Measurements from ENCODE around the gene CDK14. TPM values are rescaled to one million over a fixed set of nuclear protein-coding genes. Genes with fewer than 3 reads are reported as not detected.

The CDK14 gene
- polyA plus RNA-seq, 1 donor from 2014 or later = 25.1 TPM

DNA sequence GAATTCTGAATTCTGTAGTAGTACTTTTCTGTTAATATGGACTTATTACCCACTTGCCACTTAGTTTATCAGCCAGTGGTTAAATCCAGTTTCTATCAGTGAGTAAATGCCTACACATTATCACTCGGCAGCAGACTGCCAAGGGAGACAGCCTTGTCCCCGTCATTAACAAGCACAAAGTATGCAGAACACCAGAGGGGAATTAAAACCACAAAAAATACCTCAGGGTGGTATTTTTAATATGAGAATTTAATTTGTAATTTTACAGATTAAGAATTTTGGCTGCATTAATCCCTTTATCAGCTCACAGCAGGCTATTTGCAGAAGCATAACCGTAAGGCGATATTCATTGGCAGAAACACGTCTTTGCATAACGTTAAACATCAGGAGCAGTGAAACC is 518.1 kb downstream of the CDK14 start:
- Histone ChIP-seq H3K36me3 (ENCODE audit: insufficient read depth, low read length) (no peaks in the 10 kb centered on the region), H3K4me3 (ENCODE audit: low read length) (no peak overlapping the region), H3K27ac (ENCODE audit: low read length) (no peak overlapping the region), H3K79me2 (replicated peaks; ENCODE audit: insufficient read depth, low read length) (no peaks in the 10 kb centered on the region), H3K9me2 (ENCODE audit: insufficient read depth, low read length) (no peaks in the 10 kb centered on the region), H2AFZ (ENCODE audit: low read depth, low read length) (no peak overlapping the region), H3K9me3 (ENCODE audit: low read length) (no peaks in the 10 kb centered on the region), H4K20me1 (ENCODE audit: insufficient read depth) (no peaks in the 10 kb centered on the region), H3F3A (ENCODE audit: insufficient read depth, low read length, poor library complexity, severe bottlenecking) (no peaks in the 10 kb centered on the region), H3K9ac (ENCODE audit: low read length) (no peak overlapping the region), H3K27me3 (ENCODE audit: insufficient read depth, low read depth, low read length) (no peaks in the 10 kb centered on the region), H3K4me2 (ENCODE audit: low read length) (no peak overlapping the region)
- no peak for TF ChIP-seq RAD21 (conservative IDR thresholded peaks at IDR 0.05)
- TF ChIP-seq EP300 (conservative IDR thresholded peaks at IDR 0.05; ENCODE audit: poor library complexity, severe bottlenecking) = no peak
- TF ChIP-seq, protein P1, sequence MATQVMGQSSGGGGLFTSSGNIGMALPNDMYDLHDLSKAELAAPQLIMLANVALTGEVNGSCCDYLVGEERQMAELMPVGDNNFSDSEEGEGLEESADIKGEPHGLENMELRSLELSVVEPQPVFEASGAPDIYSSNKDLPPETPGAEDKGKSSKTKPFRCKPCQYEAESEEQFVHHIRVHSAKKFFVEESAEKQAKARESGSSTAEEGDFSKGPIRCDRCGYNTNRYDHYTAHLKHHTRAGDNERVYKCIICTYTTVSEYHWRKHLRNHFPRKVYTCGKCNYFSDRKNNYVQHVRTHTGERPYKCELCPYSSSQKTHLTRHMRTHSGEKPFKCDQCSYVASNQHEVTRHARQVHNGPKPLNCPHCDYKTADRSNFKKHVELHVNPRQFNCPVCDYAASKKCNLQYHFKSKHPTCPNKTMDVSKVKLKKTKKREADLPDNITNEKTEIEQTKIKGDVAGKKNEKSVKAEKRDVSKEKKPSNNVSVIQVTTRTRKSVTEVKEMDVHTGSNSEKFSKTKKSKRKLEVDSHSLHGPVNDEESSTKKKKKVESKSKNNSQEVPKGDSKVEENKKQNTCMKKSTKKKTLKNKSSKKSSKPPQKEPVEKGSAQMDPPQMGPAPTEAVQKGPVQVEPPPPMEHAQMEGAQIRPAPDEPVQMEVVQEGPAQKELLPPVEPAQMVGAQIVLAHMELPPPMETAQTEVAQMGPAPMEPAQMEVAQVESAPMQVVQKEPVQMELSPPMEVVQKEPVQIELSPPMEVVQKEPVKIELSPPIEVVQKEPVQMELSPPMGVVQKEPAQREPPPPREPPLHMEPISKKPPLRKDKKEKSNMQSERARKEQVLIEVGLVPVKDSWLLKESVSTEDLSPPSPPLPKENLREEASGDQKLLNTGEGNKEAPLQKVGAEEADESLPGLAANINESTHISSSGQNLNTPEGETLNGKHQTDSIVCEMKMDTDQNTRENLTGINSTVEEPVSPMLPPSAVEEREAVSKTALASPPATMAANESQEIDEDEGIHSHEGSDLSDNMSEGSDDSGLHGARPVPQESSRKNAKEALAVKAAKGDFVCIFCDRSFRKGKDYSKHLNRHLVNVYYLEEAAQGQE (IDR thresholded peaks at IDR 0.05; ENCODE audit: borderline replicate concordance) = no peak
- TF ChIP-seq POLR2AphosphoS5 (IDR thresholded peaks at IDR 0.05) = no peak
- no peak for TF ChIP-seq CTCF (IDR thresholded peaks at IDR 0.05; ENCODE audit: poor library complexity, severe bottlenecking)
- TF ChIP-seq SMC3 (conservative IDR thresholded peaks at IDR 0.05; ENCODE audit: poor library complexity) = no peak
- no peak for TF ChIP-seq MXI1 (conservative IDR thresholded peaks at IDR 0.05; ENCODE audit: poor library complexity, severe bottlenecking)
- TF ChIP-seq TAF1 (IDR thresholded peaks at IDR 0.05; ENCODE audit: low read depth) = no peak
- no peak for TF ChIP-seq EZH2 (IDR thresholded peaks at IDR 0.05; ENCODE audit: borderline replicate concordance, insufficient read depth, low read length, poor library complexity, severe bottlenecking)

DNA sequence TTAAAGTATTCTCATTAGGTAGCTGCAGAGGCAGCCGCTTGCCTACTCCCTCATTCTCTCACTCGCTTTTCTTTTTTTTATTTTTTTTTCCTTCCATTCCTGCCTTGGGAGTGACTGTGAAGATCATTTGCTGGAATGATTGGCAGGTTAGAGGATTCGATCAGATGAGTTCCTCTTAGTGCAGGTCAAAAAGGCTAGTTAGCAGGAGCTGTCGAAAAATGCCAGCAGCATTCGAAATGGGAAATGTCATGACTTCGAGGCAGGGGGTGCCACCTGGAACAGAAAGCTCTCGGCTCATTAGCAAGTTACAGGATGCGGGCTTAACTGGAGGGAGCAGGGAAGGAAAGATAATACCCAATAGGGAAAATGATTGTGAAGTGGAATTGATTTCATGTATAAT is 530.6 kb downstream of the CDK14 start:
- no peaks in the 10 kb centered on the region for H3K79me2 ChIP-seq (replicated peaks; ENCODE audit: insufficient read depth, low read length)
- TF ChIP-seq EP300 (conservative IDR thresholded peaks at IDR 0.05; ENCODE audit: poor library complexity, severe bottlenecking) (peak; percentile 67), RAD21 (conservative IDR thresholded peaks at IDR 0.05) (no peak), EZH2 (IDR thresholded peaks at IDR 0.05; ENCODE audit: borderline replicate concordance, insufficient read depth, low read length, poor library complexity, severe bottlenecking) (no peak), TAF1 (IDR thresholded peaks at IDR 0.05; ENCODE audit: low read depth) (no peak), CTCF (IDR thresholded peaks at IDR 0.05; ENCODE audit: poor library complexity, severe bottlenecking) (peak; percentile 20), POLR2AphosphoS5 (IDR thresholded peaks at IDR 0.05) (peak; percentile 53), SMC3 (conservative IDR thresholded peaks at IDR 0.05; ENCODE audit: poor library complexity) (no peak), MXI1 (conservative IDR thresholded peaks at IDR 0.05; ENCODE audit: poor library complexity, severe bottlenecking) (no peak)
- TF ChIP-seq, protein P1 (IDR thresholded peaks at IDR 0.05; ENCODE audit: borderline replicate concordance) = peak; percentile 83
- H3K4me3 ChIP-seq (ENCODE audit: low read length) = peak overlapping the region; percentile 58
- H4K20me1 ChIP-seq (ENCODE audit: insufficient read depth) = no peaks in the 10 kb centered on the region
- H2AFZ ChIP-seq (ENCODE audit: low read depth, low read length) = no peak overlapping the region
- peak overlapping the region; percentile 50 for H3K4me2 ChIP-seq (ENCODE audit: low read length)
- H3K9me2 ChIP-seq (ENCODE audit: insufficient read depth, low read length) = no peaks in the 10 kb centered on the region
- H3K27ac ChIP-seq (ENCODE audit: low read length) = peak overlapping the region; percentile 48
- H3K36me3 ChIP-seq (ENCODE audit: insufficient read depth, low read length) = no peaks in the 10 kb centered on the region
- H3K9me3 ChIP-seq (ENCODE audit: low read length) = no peaks in the 10 kb centered on the region
- peak overlapping the region; percentile 26 for H3K9ac ChIP-seq (ENCODE audit: low read length)
- H3F3A ChIP-seq (ENCODE audit: insufficient read depth, low read length, poor library complexity, severe bottlenecking) = no peaks in the 10 kb centered on the region
- H3K27me3 ChIP-seq (ENCODE audit: insufficient read depth, low read depth, low read length) = no peaks in the 10 kb centered on the region
